Sigmoid colon (tissue), 7 donors: ENCODE measurements around the gene CD300H. TPM values are rescaled to one million over a fixed set of nuclear protein-coding genes. Genes with fewer than 3 reads are reported as not detected.

Source experiments
- DNase-seq: peaks from one replicate; pipeline ENCODE4 v3.0.0-alpha.2; 2019
- H3K27ac ChIP-seq, 4 donors: fragments of 200-600 bp; sonication (generic); one replicate each; pipeline ENCODE4 v1.5.1; 2016 to 2019; ENCODE audit warnings: mild to moderate bottlenecking in 1 of 4
- H3K27me3 ChIP-seq, 3 donors: fragments of 200-600 bp; sonication (generic); one replicate each; pipeline ENCODE4 v1.5.1; 2019; ENCODE audit warnings: mild to moderate bottlenecking in 1 of 3
- H3K36me3 ChIP-seq, 4 donors: fragments of 200-600 bp; sonication (generic); one replicate each; pipeline ENCODE4 v1.5.1; 2016 to 2019
- H3K4me1 ChIP-seq, 4 donors: fragments of 200-600 bp; sonication (generic); one replicate each; pipeline ENCODE4 v1.5.1; 2017 to 2019
- H3K4me3 ChIP-seq, 4 donors: fragments of 200-600 bp; sonication (generic); one replicate each; pipeline ENCODE4 v1.5.1; 2017 to 2019; ENCODE audit warnings: mild to moderate bottlenecking in 2 of 4, moderate library complexity in 1 of 4
- H3K9me3 ChIP-seq, 4 donors: fragments of 200-600 bp in 3 of 4; sonication (generic) in 3 of 4; one replicate each; pipeline versions ENCODE4 v1.5.1 to v1.6.1; 2013 to 2019
- EP300 ChIP-seq, 4 donors: sonication (generic); formaldehyde crosslinking; IDR thresholded peaks; one replicate each; pipeline ENCODE4 v1.6.1; 2017; ENCODE audit warnings: antibody characterized with exemption in 4 of 4
- POLR2A ChIP-seq, 2 donors: fragments of 450-650 bp; IDR thresholded peaks; one replicate each; pipeline ENCODE4 v1.6.1; 2016; ENCODE audit warnings: antibody characterized with exemption in 2 of 2, mild to moderate bottlenecking in 2 of 2, moderate library complexity in 2 of 2
- POLR2AphosphoS5 ChIP-seq, 4 donors: sonication (generic); formaldehyde crosslinking; IDR thresholded peaks; one replicate each; pipeline ENCODE4 v1.6.1; 2017; ENCODE audit warnings: antibody characterized with exemption in 4 of 4
- WGBS, 2 donors: extraction: QIAGEN DNeasy Blood & Tissue Kit; methylation state at CpG; one replicate each; pipeline ENCODE4 v1.1.7; 2013; 5-methylcytosine and 5-hydroxymethylcytosine counted together
- intact Hi-C: fragments of 100-400 bp; cut with DNase I; formaldehyde crosslinking; loops from one replicate; pipeline ENCODE4 v1.15.1; 2023
- polyA plus RNA-seq, 3 donors: library from polyadenylated mRNA; stranded (reverse); fragments of 200-250 nt; gene quantifications; one replicate each; pipeline ENCODE4 v1.2.3, GENCODE V29; 2013
- total RNA-seq, 4 donors: library from RNA; depleted of rRNA; stranded (reverse); fragments of >200 nt; gene quantifications; one replicate each; pipeline ENCODE4 v1.1.0, GENCODE V29; 2016
- TF ChIP-seq, protein P1 (sequence below), 4 experiments: fragments of 450-650 bp in 3 of 4; fragments of 200-600 bp in 1 of 4; IDR thresholded peaks; one replicate each; pipeline ENCODE4 v1.5.1; 2016 to 2019; ENCODE audit warnings: antibody characterized with exemption in 4 of 4, mild to moderate bottlenecking in 3 of 4, moderate library complexity in 2 of 4
- donor health status: healthy with polysubstance abuse.
- donor health status: Bipolar disorder and iron deficiency.
- donor health status: healthy.

The CD300H gene
- total RNA-seq, result not detected
- polyA plus RNA-seq, result under 1 TPM in 1 of 3 donors, not detected in 2; 0.20 TPM

DNA sequence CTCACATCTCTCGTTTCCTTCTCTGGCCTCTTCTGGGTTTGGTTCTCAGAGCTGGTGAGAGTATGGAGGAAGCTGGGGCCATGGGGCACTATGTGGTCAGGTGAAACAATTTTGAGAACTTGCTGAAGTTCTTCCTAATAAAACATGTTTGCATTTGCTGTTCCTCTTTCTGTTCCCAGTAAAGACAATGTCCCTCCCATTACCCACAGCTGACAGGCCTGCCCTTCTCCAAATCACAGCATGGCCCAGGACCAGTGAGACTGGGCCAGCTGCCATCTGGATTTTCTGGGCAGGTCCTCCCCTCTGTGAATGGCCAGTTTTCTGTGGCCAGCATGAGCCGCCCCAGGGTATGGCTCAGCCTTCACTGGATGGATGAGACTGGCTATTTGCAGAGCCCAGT, at the start of gene CD300H:
TSS of gene CD300H (minus strand) at position 113 of the 400 bp plus-strand sequence.
- WGBS, 2 donors, result 73 to 93% methylated on average over 2 of the region's 2 CpGs
- intact Hi-C loops, result loop anchor here (10.0 kb wide), 1 partner anchor 167 kb away; the partner anchor contains the start of gene RAB37
- no peaks in the 10 kb centered on the region for H3K36me3 ChIP-seq
- DNase-seq, result no peak
- no peak within 1 kb of the TSS for H3K4me3 ChIP-seq
- no peaks in the 10 kb centered on the region for H3K4me1 ChIP-seq
- H3K27me3 ChIP-seq, result peaks cover 0 to 6% (median 0%) of the 10 kb centered on the region in 3 donors
- TF ChIP-seq POLR2AphosphoS5 (IDR thresholded peaks at IDR 0.05), result no peak
- no peak for TF ChIP-seq EP300 (IDR thresholded peaks at IDR 0.05)
- TF ChIP-seq, protein P1, sequence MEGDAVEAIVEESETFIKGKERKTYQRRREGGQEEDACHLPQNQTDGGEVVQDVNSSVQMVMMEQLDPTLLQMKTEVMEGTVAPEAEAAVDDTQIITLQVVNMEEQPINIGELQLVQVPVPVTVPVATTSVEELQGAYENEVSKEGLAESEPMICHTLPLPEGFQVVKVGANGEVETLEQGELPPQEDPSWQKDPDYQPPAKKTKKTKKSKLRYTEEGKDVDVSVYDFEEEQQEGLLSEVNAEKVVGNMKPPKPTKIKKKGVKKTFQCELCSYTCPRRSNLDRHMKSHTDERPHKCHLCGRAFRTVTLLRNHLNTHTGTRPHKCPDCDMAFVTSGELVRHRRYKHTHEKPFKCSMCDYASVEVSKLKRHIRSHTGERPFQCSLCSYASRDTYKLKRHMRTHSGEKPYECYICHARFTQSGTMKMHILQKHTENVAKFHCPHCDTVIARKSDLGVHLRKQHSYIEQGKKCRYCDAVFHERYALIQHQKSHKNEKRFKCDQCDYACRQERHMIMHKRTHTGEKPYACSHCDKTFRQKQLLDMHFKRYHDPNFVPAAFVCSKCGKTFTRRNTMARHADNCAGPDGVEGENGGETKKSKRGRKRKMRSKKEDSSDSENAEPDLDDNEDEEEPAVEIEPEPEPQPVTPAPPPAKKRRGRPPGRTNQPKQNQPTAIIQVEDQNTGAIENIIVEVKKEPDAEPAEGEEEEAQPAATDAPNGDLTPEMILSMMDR (IDR thresholded peaks at IDR 0.05), result no peak
- TF ChIP-seq POLR2A (IDR thresholded peaks at IDR 0.05), result no peak
- H3K27ac ChIP-seq, result no peak within 1 kb of the TSS
- no peaks in the 10 kb centered on the region for H3K9me3 ChIP-seq

DNA sequence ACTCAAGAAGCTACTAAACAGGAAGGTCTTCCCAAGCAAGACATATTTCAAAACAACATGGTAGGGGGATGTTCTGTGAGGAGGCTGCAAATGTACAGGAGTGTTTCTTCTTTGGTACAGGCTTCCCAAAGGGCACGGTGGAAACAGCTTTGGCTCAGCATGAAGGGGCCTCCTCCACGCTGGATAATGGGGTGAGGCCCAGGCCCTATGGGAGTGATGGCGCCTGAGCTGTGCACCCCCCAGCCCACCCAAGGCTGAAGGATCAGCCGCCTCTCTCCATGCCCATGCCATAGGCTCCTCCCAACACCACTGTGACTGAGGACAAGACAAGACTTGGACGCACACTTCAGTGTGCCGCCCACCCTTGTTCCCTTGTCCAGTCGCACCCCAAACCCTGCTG, 49.4 kb upstream of the CD300H start:
- Histone ChIP-seq H3K4me3 (no peak overlapping the region), H3K9me3 (no peaks in the 10 kb centered on the region), H3K4me1 (no peaks in the 10 kb centered on the region), H3K27ac (no peak overlapping the region), H3K27me3 (peaks cover 0 to 14% (median 0%) of the 10 kb centered on the region in 3 donors), H3K36me3 (no peaks in the 10 kb centered on the region)
- TF ChIP-seq EP300 (IDR thresholded peaks at IDR 0.05), result no peak
- TF ChIP-seq POLR2A (IDR thresholded peaks at IDR 0.05), result no peak
- intact Hi-C loops, result no loop called here
- no peak for DNase-seq
- WGBS, 2 donors, result 93 to 95% methylated on average over 7 of the region's 7 CpGs

DNA sequence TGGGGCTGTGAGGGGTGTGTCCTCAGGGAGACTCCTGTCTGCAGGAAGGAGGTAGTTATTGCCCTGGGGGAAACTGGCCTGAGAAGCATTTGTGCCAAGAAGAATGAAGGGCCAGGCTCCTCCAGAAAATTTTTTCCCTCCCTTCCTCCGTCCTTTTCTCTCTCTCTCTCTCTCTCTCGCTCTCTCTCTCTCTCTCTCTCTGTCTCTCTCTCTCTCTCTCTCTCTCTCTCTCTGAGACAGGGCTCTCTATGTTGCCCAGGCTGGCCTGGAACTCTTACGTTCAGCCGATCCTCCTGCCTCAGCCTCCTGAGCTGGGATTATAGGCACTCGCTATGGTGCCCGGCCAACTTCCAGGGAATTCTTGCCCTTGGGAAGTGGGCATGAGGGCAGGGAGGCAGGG, 44.7 kb upstream of the CD300H start:
- H3K27ac ChIP-seq, result no peak overlapping the region
- WGBS, 2 donors, result 89 to 90% methylated on average over 6 of the region's 6 CpGs
- intact Hi-C loops, result no loop called here
- no peaks in the 10 kb centered on the region for H3K36me3 ChIP-seq
- no peaks in the 10 kb centered on the region for H3K9me3 ChIP-seq
- peaks cover 0 to 19% (median 0%) of the 10 kb centered on the region in 3 donors for H3K27me3 ChIP-seq
- no peak for DNase-seq
- H3K4me3 ChIP-seq, result no peak overlapping the region
- H3K4me1 ChIP-seq, result no peaks in the 10 kb centered on the region
- TF ChIP-seq POLR2AphosphoS5 (IDR thresholded peaks at IDR 0.05) (no peak), POLR2A (IDR thresholded peaks at IDR 0.05) (no peak), EP300 (IDR thresholded peaks at IDR 0.05) (no peak)
- TF ChIP-seq, protein P1 (IDR thresholded peaks at IDR 0.05), result no peak

DNA sequence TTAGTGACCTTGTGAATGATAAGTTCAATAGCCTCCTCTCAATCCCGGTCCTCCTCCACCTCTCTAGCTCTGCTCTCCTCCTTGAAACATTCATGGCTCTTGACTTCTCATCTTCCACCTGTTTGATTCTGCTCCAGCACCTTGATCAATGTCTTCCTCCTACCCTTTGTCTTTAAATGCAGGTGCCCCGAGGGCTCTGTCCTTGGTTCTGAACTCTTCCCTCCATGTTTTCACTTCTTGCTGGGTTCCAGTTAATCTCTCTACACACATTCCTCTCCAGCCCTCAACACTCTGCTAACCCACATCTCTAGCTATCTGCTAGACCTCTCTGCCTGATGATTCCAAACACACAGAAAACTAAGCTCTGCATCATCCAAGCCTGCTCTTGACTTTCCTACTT, 42.8 kb upstream of the CD300H start:
- TF ChIP-seq POLR2AphosphoS5 (IDR thresholded peaks at IDR 0.05), result no peak
- TF ChIP-seq, protein P1 (IDR thresholded peaks at IDR 0.05), result no peak
- no peak for TF ChIP-seq EP300 (IDR thresholded peaks at IDR 0.05)
- TF ChIP-seq POLR2A (IDR thresholded peaks at IDR 0.05), result no peak
- Histone ChIP-seq H3K4me1 (peaks cover 0 to 11% (median 8%) of the 10 kb centered on the region in 4 donors), H3K4me3 (no peak overlapping the region), H3K27ac (no peak overlapping the region), H3K9me3 (no peaks in the 10 kb centered on the region), H3K27me3 (peaks cover 0 to 12% (median 0%) of the 10 kb centered on the region in 3 donors), H3K36me3 (no peaks in the 10 kb centered on the region)
- intact Hi-C loops, result no loop called here
- WGBS, 2 donors, result 22 to 30% methylated on average over 2 of the region's 2 CpGs
- no peak for DNase-seq

DNA sequence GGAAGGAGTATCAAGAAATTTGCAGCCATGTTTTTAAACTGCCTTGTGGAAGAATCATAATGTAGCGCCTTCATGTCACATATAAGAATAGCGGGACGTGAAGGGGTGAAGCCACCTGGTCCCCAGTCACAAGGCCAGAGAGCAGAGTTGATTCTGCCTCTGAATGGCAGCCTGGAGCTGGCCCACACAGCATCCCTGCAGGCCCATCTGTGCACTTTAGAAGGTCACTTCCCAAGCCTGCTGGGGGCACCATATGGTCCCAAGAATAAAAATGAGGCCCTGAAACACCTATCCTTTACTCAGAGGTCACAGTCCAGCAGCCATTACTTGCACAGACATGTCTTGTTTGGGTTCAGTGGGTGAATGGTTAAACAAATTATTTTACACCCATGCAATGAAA, 41.2 kb upstream of the CD300H start:
- Histone ChIP-seq H3K4me3 (no peak overlapping the region), H3K4me1 (peaks cover 0 to 17% (median 14%) of the 10 kb centered on the region in 4 donors), H3K36me3 (no peaks in the 10 kb centered on the region), H3K27me3 (peaks cover 0 to 6% (median 0%) of the 10 kb centered on the region in 3 donors), H3K27ac (no peak overlapping the region), H3K9me3 (no peaks in the 10 kb centered on the region)
- WGBS, 2 donors, result 95 to 97% methylated on average over 3 of the region's 3 CpGs
- DNase-seq, result no peak
- TF ChIP-seq POLR2AphosphoS5 (IDR thresholded peaks at IDR 0.05), result no peak
- TF ChIP-seq EP300 (IDR thresholded peaks at IDR 0.05), result no peak
- TF ChIP-seq, protein P1 (IDR thresholded peaks at IDR 0.05), result no peak
- no peak for TF ChIP-seq POLR2A (IDR thresholded peaks at IDR 0.05)
- intact Hi-C loops, result loop anchor here (10.0 kb wide), 1 partner anchor 224 kb away; no protein-coding TSS in a partner anchor
